ENCODE measurements around the gene ATP7A. TPM values are rescaled to one million over a fixed set of nuclear protein-coding genes. Genes with fewer than 3 reads are reported as not detected.

ATP7A gene
- total RNA-seq, 1 donor from 2014 or later: 11.1 TPM

- H3K9me3 Mint-ChIP-seq: peaks cover 2% of the 10 kb centered on the region
- no peaks in the 10 kb centered on the region for H3K4me1 Mint-ChIP-seq (ENCODE audit: unreplicated experiment)
- no peaks in the 10 kb centered on the region for H3K36me3 Mint-ChIP-seq
- TF ChIP-seq CTCF (conservative IDR thresholded peaks at IDR 0.05): no peak
- no peak for DNase-seq (ENCODE audit: extremely low spot score, unreplicated experiment)
- no peak overlapping the region for H3K4me3 Mint-ChIP-seq
- H3K27ac Mint-ChIP-seq: no peak overlapping the region
- no peaks in the 10 kb centered on the region for H3K27me3 Mint-ChIP-seq
Measured at GRCh38 chrX:77961063-77961462, 50.6 kb downstream of the ATP7A start.

GRCh38 chrX:77962068-77962902, 51.8 kb downstream of the ATP7A start:
- H3K27ac Mint-ChIP-seq: no peak overlapping the region

GRCh38 chrX:77966361-77966760, 55.9 kb downstream of the ATP7A start:
- TF ChIP-seq CTCF (conservative IDR thresholded peaks at IDR 0.05): no peak
- peaks cover 5% of the 10 kb centered on the region for H3K9me3 Mint-ChIP-seq
- no peak overlapping the region for H3K27ac Mint-ChIP-seq
- no peaks in the 10 kb centered on the region for H3K36me3 Mint-ChIP-seq
- no peak overlapping the region for H3K4me3 Mint-ChIP-seq
- no peaks in the 10 kb centered on the region for H3K27me3 Mint-ChIP-seq
- no peak for DNase-seq (ENCODE audit: extremely low spot score, unreplicated experiment)
- no peaks in the 10 kb centered on the region for H3K4me1 Mint-ChIP-seq (ENCODE audit: unreplicated experiment)

More at GRCh38 chrX:77962068-77962902, 51.8 kb downstream of the ATP7A start:
- Mint-ChIP-seq H3K4me1 (ENCODE audit: unreplicated experiment) (no peaks in the 10 kb centered on the region), H3K9me3 (peaks cover 5% of the 10 kb centered on the region), H3K27me3 (no peaks in the 10 kb centered on the region), H3K36me3 (no peaks in the 10 kb centered on the region), H3K4me3 (no peak overlapping the region)
- DNase-seq (ENCODE audit: extremely low spot score, unreplicated experiment): no peak
- no peak for TF ChIP-seq CTCF (conservative IDR thresholded peaks at IDR 0.05)

- Mint-ChIP-seq H3K36me3 (no peaks in the 10 kb centered on the region), H3K4me1 (ENCODE audit: unreplicated experiment) (no peaks in the 10 kb centered on the region), H3K9me3 (peaks cover 5% of the 10 kb centered on the region), H3K27ac (no peak overlapping the region), H3K27me3 (no peaks in the 10 kb centered on the region), H3K4me3 (no peak overlapping the region)
- no peak for DNase-seq (ENCODE audit: extremely low spot score, unreplicated experiment)
- no peak for TF ChIP-seq CTCF (conservative IDR thresholded peaks at IDR 0.05)
Measured at GRCh38 chrX:77967631-77968030, 57.1 kb downstream of the ATP7A start.

- DNase-seq (ENCODE audit: extremely low spot score, unreplicated experiment): no peak
- Mint-ChIP-seq H3K36me3 (no peaks in the 10 kb centered on the region), H3K4me1 (ENCODE audit: unreplicated experiment) (no peaks in the 10 kb centered on the region), H3K9me3 (peaks cover 5% of the 10 kb centered on the region), H3K4me3 (no peak within 1 kb of the TSS), H3K27me3 (no peaks in the 10 kb centered on the region), H3K27ac (no peak within 1 kb of the TSS)
- TF ChIP-seq CTCF (conservative IDR thresholded peaks at IDR 0.05): no peak
Measured at GRCh38 chrX:77969538-77969937, 59.0 kb downstream of the ATP7A start, which contains the start of gene PGAM4. PGAM4 (minus strand) TSS chrX:77969638; CDS start chrX:77969638, 0 bp downstream.

All from type B pancreatic cell (in vitro differentiated cells).